NCI-H146 (cell line): ENCODE data around the gene KCNC2.

Experiments used
- DNase-seq: peaks from one replicate; lab custom pipeline; 2025; lab: John Stamatoyannopoulos, UW

The KCNC2 gene

DNA sequence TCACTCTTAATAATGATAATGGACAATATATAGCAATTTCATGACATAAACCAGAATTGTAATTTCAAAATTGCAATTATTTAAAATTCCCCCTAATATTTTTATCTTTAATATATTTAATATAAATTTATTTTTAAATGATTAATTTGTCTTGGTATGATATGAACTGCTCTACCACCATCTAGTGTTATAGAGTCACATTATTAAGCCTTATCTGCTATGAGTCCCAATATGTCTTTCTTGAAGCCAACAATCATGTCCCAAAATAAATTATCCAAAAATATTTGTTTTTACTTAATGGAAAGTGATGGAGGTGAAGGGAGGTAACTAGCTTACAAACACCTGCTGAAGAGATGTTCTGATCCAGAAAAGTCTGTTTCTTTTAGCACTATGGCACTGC, 151.4 kb downstream of the KCNC2 start:
- no peak for DNase-seq

DNA sequence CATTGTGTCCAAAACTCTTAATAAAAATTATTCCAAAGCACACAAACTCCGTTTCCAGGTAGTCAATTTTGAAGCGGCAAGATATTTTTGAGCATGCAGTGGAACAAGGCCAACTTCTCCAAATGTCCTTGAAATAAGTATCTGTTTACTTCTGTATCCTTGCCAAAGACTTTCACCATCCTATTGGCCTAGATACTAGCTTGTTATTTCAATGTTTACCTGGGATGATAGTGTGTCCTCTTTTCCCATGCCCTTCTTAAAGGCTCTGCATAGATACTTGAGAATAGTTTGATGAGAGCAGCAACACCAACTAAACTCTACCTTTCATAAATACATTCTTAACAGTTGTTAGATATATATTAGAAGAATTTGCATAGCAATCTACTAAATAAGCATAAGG, 160.9 kb downstream of the KCNC2 start:
- DNase-seq, result no peak

- DNase-seq, result no peak
Measured at GRCh38 chr12:75047885-75048525, 161.6 kb downstream of the KCNC2 start.

DNA sequence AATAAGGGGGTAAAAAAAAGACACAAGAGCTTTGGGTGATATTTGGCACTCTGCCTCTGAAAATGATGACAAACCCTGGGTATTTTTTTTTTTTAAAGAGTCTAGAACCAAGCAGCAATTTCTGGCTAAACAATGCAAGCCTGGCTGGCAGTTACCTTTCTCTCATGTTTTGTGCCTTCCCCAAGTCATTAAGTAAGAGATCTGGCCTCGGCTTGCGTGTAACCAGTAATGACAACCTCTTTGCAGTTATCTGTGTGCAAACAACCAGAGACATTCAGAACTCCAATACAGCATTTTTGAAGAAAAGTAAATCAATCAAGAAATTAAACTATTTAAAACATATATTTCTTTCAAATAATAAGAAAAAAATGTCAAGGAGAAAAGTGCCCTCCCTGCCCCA, 167.5 kb downstream of the KCNC2 start:
- DNase-seq, result no peak

- DNase-seq, result no peak
Measured at GRCh38 chr12:75041472-75041871, 168.2 kb downstream of the KCNC2 start.

GRCh38 chr12:75020068-75020557, 189.5 kb downstream of the KCNC2 start:
- DNase-seq, result no peak

GRCh38 chr12:75011120-75011519, 198.5 kb downstream of the KCNC2 start:
- no peak for DNase-seq

DNA sequence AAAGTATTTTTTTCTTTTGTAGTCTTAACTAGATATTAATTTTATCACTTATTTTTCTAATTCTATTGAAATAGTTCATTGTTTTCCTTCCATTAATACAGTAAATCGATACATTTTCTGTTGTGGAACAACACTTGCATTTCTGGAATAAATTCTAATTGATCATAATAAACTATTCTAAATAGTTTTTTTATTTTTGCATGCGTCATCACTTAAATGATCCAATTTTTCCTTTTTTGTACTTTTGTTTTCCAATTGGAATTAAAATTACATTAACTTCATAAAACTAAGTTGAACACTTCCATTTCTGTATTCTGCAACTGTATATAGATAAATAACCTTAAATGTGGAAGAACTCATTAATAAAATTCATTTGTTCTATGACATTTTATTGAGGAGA, 202.5 kb downstream of the KCNC2 start:
- DNase-seq, result no peak

- DNase-seq, result no peak
Measured at GRCh38 chr12:75000120-75000519, 209.5 kb downstream of the KCNC2 start.

GRCh38 chr12:74999474-74999873, 210.2 kb downstream of the KCNC2 start:
- no peak for DNase-seq
